NCI-H2107 treated with DMSO at 0.1 percent for 48 hours (cell line): ENCODE measurements around the gene ABHD17B.

Experiments used
- DNase-seq: peaks from one replicate; lab custom pipeline; 2025; ENCODE audit not compliant: unreplicated experiment; lab: John Stamatoyannopoulos, UW

ABHD17B gene

DNA sequence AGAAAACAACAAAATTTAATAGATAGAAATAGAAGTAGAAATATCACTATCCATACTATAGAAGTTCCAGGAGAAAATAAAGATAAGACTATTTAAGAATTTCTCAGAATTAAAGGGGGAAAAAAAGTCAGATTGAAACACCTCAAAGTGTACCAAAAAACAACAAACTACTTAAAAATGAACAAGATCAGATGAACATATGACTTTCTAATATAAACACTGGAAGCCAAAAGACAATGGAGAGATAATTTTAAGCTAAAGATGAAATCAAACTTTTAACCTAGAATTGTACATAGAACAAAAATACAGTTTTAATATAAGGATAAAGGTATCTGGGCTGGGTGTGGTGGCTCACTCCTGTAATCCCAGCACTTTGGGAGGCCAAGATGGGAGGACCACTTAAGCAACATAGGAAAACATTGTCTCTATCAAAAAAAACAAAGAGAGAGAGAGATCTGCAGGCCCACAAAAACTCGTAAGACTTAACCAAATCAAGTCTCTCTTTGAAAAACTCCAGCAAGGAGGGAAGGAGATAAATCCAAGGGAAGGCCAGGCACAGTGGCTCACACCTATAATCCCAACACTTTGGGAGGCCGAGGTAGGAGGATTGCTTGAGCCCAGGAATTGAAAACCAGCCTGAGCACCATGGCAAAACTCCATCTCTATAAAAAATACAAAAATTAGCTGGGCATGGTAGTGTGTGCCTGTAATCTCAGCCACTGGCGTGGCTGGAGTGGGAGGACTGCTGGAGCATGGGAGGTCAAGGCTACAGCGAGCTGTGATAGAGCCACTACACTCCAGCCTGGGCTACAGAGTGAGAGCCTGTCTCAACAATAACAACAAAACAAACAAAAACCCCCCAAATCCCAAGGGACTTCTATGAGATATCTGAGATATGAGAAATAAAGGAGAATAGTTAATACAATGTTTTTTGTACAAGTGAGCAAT is 32.4 kb downstream of the ABHD17B start:
- DNase-seq: no peak

DNA sequence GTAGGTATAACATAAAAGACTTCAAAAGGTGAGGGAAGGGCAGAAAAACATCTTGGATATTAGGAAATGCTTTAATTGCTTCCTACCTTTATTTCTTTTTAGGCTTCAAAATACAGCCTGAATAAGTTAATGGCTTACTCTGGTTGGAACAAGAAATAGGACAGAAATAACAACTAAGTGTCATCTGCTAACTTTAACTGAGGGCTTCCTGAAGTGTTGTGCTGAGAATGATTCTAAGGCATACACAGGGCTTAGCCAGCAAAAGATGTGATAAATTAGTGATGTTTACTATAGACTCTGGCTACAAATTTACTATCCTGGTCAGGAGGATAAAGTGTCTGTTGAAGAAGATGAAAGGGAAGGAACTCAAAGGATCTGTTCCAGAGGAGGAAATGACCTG is 34.2 kb downstream of the ABHD17B start:
- DNase-seq: no peak

GRCh38 chr9:71876106-71876505 is 34.9 kb downstream of the ABHD17B start:
- no peak for DNase-seq

DNA sequence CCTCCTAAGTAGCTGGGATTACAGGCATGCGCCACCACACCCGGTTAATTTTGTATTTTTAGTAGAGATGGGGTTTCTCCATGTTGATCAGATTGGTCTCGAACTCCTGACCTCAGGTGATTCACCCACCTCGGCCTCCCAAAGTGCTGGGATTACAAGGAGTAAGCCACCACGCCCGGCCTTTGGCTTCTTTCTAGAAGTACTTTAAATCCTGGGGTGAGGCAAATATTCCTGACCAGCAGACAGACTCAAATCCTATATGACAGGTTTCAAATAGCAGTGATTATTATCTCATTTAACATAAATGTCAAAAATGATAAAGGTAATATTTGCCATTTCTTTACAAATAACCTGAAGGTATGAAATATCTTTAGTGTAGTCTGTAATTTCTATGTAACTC is 35.6 kb downstream of the ABHD17B start:
- DNase-seq: no peak

DNA sequence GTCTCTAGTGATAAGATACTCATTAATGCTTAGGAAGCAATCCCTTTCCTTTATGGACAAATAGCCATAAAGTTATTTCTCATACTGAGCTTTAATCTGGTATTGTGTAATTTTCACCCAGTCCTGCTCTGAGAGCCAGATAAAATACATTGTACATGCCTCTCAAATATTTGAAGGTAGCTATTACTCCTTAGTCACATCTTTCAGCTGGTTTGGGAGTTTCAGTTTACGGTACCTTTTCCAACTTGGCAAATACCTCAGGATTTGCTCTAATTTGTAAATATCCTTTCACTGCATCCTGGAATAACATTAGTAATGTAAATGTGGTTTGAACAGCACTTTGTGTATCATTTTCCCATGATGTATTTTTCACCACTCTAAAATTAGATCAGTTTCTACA is 47.4 kb downstream of the ABHD17B start:
- DNase-seq: no peak

- no peak for DNase-seq
Measured at GRCh38 chr9:71861618-71862017, 49.4 kb downstream of the ABHD17B start.

- DNase-seq: no peak
Measured at GRCh38 chr9:71859939-71860338, 51.1 kb downstream of the ABHD17B start.

DNA sequence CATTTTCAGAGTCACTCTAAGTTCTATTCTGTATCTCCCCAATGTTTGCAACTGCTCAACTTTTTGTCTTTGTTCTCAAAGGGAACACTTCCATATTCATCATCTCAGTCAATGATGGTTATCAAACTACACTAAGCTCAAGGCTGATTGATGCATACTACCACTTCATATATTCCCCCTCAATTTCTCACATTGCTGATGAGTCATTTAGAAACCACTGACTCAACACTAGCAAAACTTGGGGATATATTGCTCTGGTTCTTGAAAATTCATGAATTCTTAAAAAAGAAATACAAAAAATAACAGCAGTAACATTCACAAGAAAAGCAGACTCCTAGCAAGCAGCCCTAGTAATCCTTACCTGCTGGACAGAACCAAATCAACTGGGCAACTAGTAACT is 52.2 kb downstream of the ABHD17B start:
- no peak for DNase-seq

GRCh38 chr9:71858102-71858798 is 52.7 kb downstream of the ABHD17B start:
- no peak for DNase-seq

DNA sequence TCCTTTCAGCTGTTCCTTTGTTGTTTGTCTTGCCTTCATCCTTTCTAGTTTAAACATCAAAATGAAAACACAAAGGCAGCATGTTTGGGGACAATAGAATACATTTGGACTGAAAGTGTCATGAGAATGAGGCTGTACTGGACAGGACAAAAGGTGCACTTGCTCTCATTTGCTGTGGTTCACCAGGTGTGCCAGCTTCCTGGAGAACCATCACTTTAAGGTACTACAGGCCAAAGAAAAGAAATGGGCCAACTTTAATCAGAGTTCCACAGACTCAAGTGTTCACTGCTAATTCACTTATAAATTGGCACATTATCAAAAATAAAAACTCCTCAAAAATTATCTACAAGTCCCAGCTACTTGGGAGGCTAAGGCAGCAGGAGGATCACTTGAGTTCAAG is 53.8 kb downstream of the ABHD17B start:
- no peak for DNase-seq

GRCh38 chr9:71854811-71855210 is 56.2 kb downstream of the ABHD17B start:
- no peak for DNase-seq

DNA sequence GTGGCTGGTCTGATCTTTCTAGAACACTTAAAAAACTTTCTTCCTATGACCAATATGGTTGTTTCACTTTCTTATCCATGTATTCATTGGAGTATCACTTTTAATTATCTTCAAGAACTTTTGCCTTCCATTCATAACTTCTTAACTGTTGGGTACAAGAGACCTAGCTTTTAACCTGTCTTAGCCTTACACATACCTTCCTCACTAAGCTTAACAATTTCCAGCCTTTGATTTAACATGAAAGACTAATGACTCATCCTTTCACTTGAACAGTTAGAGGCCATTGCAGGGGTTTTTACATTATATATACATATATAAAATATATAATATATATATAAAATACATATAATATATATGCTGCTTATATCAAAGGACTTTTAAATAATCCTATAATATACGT is 57.9 kb downstream of the ABHD17B start:
- no peak for DNase-seq

GRCh38 chr9:71850996-71851395 is 60.0 kb downstream of the ABHD17B start:
- no peak for DNase-seq

DNA sequence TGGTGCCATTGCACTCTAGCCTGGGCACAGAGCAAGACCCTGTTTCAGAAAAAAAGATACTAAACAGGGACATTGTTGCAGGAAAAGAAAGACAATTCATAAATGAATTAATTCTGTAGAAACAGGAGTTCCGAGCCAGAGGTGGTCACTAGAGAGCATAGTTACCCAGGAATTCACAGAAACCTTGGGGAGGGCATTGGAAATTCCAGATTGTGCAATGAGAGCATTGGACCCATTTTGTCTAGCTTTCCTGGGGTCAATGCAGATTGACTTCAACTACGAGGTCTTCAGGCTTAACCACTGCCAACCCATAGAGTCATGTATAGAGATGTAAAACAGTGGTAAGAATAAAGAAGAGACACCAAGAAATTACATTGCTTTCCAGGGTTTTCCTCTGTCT is 63.1 kb downstream of the ABHD17B start:
- DNase-seq: no peak

DNA sequence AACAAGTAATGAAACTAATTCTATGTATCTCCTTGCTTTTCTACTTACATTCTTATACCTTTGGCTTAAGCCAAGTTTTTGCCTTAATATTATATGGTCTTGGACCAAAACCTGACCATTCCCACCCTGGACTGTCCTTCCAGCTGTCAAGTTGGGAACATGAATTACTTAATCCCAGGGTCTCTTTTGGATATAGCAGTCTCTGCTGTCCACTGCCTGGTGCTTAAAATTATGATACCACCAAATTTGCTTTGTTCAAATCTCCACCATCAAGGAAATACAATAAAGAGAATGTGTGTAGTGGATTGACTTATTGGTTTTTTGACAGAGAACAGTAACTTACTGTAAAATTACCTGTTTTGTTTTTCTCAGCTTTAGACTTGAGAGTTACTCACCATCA is 66.2 kb downstream of the ABHD17B start:
- DNase-seq: no peak

DNA sequence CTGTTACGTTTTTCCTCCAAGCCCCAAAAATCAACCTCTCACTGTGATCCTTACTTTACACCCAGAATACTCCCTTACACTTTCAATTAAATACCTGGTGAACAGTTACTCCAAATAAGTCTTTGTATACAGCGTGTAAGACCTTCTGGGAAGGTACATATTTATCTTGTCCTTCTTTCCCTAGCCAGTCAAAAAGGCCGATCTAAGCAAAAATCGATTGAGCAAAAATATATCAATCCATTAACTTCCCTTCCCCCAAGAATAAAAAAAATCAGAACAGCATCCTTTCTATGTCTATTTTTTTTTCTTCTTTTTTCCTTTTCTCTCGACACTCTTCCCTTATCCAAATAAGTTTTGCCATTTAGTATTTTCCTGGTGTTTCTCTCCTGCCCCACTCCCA is 71.3 kb downstream of the ABHD17B start:
- no peak for DNase-seq

- DNase-seq: no peak
Measured at GRCh38 chr9:71835596-71835995, 75.4 kb downstream of the ABHD17B start.

DNA sequence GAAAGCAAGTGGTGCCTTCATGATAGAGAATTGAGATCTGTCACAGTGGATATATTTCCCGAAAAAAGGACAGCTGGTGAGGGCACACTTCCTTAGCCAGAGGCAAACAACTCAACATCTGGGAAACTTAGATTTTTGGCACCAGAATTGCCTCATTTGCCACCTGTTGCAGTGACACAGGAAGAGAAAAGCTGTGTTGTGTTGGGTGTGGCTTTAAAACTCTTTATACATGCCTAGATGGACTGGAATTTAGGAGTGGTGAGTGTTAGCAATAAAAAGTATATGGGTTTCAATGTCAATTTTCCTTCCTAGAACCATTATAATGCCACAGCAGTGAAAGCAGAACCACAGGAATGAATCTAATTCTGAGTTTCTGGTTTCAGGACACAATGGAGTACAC is 80.1 kb downstream of the ABHD17B start:
- no peak for DNase-seq

DNA sequence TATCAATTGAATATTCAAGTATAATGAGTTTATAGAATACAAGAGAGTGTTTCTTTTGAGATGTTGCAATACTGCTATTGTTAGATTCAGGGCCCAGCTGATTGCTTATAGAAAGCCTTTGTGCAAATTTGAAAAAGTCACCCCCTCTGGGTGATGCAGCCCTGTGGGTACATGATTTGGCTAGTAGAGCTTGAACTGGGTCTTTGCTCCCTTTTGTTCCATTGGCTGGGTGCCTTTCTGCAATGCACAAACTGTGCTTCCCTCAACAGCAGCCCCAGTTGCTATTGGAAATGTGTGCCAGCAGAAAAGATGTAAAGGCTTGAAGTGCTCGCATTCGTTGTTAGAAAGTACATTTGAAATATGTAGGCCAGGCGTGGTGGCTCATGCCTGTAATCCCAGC is 80.8 kb downstream of the ABHD17B start:
- no peak for DNase-seq

DNA sequence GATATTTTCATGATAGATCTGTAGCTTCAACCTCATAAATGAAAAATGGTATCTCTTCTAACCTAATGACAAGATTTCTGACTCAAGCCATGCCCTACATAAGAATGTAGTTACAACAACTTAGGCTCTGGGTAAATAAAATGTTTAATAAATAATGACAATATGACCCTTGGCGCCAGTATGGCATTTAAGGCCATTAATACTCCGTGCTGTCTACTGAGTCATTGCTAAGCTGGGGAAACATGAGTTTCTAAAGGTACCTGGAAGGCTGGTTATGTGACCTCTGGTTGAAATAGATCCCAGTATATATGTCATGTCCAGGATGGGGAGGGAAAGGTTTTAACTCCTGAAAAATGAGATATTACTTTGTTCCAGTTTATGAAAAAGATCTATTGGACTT is 84.7 kb downstream of the ABHD17B start:
- no peak for DNase-seq

GRCh38 chr9:71824257-71824656 is 86.7 kb downstream of the ABHD17B start:
- DNase-seq: no peak

DNA sequence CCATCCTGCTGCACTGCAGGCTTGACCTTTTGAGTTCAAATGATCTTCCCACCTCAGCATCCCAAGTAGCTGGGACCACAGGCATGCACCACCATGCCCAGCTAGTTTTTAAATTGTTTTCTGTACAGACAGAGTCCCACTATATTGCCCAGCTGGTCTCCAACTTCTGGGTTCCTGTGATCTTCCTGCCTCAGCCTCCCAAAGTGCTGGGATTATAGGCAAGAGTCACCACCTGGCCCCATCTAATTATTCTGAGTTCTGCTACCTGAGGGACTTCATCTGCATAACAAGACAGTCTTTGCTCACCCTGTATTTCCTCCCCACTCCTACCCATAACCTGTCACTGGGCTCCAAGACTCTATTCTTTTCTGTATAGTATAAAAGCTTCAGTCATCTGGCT is 88.1 kb downstream of the ABHD17B start:
- DNase-seq: no peak
